Lower leg skin (tissue), 4 donors: Measurements from ENCODE around the gene MYO9B. TPM values are rescaled to one million over a fixed set of nuclear protein-coding genes. Genes with fewer than 3 reads are reported as not detected.

Experiments
- DNase-seq, 2 donors: peaks; one replicate each; pipeline ENCODE4 v3.0.0-alpha.2; 2019; ENCODE audit warnings: low spot score in 2 of 2
- H3K4me3 ChIP-seq: fragments of 200-600 bp; sonication (generic); 2 replicates; pipeline ENCODE4 v1.5.1; 2017; ENCODE audit warnings: mild to moderate bottlenecking, low read depth; ENCODE audit not compliant: poor library complexity, severe bottlenecking
- CTCF ChIP-seq, 3 donors: fragments of 450-650 bp; IDR thresholded peaks; one replicate each; pipeline ENCODE4 v1.5.1; 2016; ENCODE audit warnings: antibody characterized with exemption in 3 of 3, mild to moderate bottlenecking in 3 of 3, moderate library complexity in 2 of 3
- POLR2A ChIP-seq, 2 donors: fragments of 450-650 bp; IDR thresholded peaks; one replicate each; pipeline ENCODE4 v1.6.1; 2016 to 2017; ENCODE audit warnings: antibody characterized with exemption in 2 of 2, mild to moderate bottlenecking in 1 of 2, moderate library complexity in 1 of 2
- WGBS, 2 donors: methylation state at CpG; one replicate each; pipeline ENCODE4 v1.1.5; 2018; 5-methylcytosine and 5-hydroxymethylcytosine counted together
- intact Hi-C: fragments of 100-400 bp; cut with DNase I; formaldehyde crosslinking; loops from one replicate; pipeline ENCODE4 v1.15.0; 2023; ENCODE audit warnings: low total_unique reads
- total RNA-seq, 4 donors: library from RNA; depleted of rRNA; stranded (reverse); fragments of >200 nt; gene quantifications; one replicate each; pipeline ENCODE4 v1.1.0, GENCODE V29; 2016

Gene MYO9B
- total RNA-seq, 4 donors from 2014 or later, result 29.2 to 63.1 (median 43.5) TPM

- TF ChIP-seq POLR2A (IDR thresholded peaks at IDR 0.05) (no peak), CTCF (IDR thresholded peaks at IDR 0.05) (no peak)
- no peak for DNase-seq
- WGBS, 2 donors, result 31 to 55% methylated on average over 8 of the region's 8 CpGs
- H3K4me3 ChIP-seq, result peak overlapping the region; percentile 55
- intact Hi-C loops, result no loop called here
Measured at GRCh38 chr19:17243211-17243829, 167.7 kb downstream of the MYO9B start.

GRCh38 chr19:17243830-17244617 is 168.4 kb downstream of the MYO9B start:
- 8 to 16% methylated on average over 51 to 52 of the region's 52 CpGs for WGBS, 2 donors
- H3K4me3 ChIP-seq, result peak overlapping the region; percentile 55
- DNase-seq, result peak in 1 of 2 donors; percentile 93
- intact Hi-C loops, result no loop called here
- TF ChIP-seq POLR2A (IDR thresholded peaks at IDR 0.05) (no peak), CTCF (IDR thresholded peaks at IDR 0.05) (no peak)

GRCh38 chr19:17244618-17245534 is 169.3 kb downstream of the MYO9B start:
- DNase-seq, result no peak
- WGBS, 2 donors, result 1 to 2% methylated on average over 30 to 34 of the region's 100 CpGs
- TF ChIP-seq CTCF (IDR thresholded peaks at IDR 0.05), result no peak
- TF ChIP-seq POLR2A (IDR thresholded peaks at IDR 0.05), result no peak
- intact Hi-C loops, result no loop called here
- peak overlapping the region; percentile 55 for H3K4me3 ChIP-seq

- peak within 1 kb of the TSS; percentile 55 for H3K4me3 ChIP-seq
- DNase-seq, result no peak
- TF ChIP-seq POLR2A (IDR thresholded peaks at IDR 0.05), result no peak
- TF ChIP-seq CTCF (IDR thresholded peaks at IDR 0.05), result no peak
- WGBS, 2 donors, result 0% methylated on average over 11 of the region's 72 CpGs; no CpG with 5 or more reads in 1 of the 2 donors
- intact Hi-C loops, result no loop called here
Measured at GRCh38 chr19:17245535-17245984, 170.0 kb downstream of the MYO9B start, which contains the start of gene NR2F6. TSS of gene NR2F6 (minus strand) at chr19:17245919. CDS start at chr19:17245220, 699 bp downstream.

- DNase-seq, result no peak
- 11 to 20% methylated on average over 21 of the region's 21 CpGs for WGBS, 2 donors
- H3K4me3 ChIP-seq, result peak overlapping the region; percentile 22
- TF ChIP-seq CTCF (IDR thresholded peaks at IDR 0.05), result no peak
- no peak for TF ChIP-seq POLR2A (IDR thresholded peaks at IDR 0.05)
- intact Hi-C loops, result no loop called here
Measured at GRCh38 chr19:17246681-17247425, 171.3 kb downstream of the MYO9B start.
